Ramos (cell line): Measurements from ENCODE around the gene SPATS2.
"Not testable (repeated sequence)": the region's sequence is repeated elsewhere in the genome, so short reads cannot be mapped to it uniquely, and the experiment has no call there.

Source experiments
- in situ Hi-C: fragments of 300-500 bp; cut with MboI; formaldehyde crosslinking; loops from one replicate; pipeline ENCODE4 v1.14.3; 2022; ENCODE audit warnings: low sequenced_read_pairs; ENCODE audit not compliant: unreplicated experiment

Gene SPATS2

GRCh38 chr12:49388682-49389386 is 21.6 kb downstream of the SPATS2 start:
- in situ Hi-C loops = no loop called here

- in situ Hi-C loops = no loop called here
These were observed 22.1 kb downstream of the SPATS2 start for GRCh38 chr12:49389387-49389703.

- in situ Hi-C loops = no loop called here
These were observed 29.7 kb downstream of the SPATS2 start for GRCh38 chr12:49397000-49397399.

- in situ Hi-C loops = no loop called here
These were observed 33.0 kb downstream of the SPATS2 start for GRCh38 chr12:49400304-49400703.

- in situ Hi-C loops = no loop called here
These were observed 36.7 kb downstream of the SPATS2 start for GRCh38 chr12:49403971-49404450.

- in situ Hi-C loops = no loop called here
These were observed 37.7 kb downstream of the SPATS2 start for GRCh38 chr12:49404956-49405355.

GRCh38 chr12:49410818-49411217 is 43.6 kb downstream of the SPATS2 start:
- in situ Hi-C loops = no loop called here

GRCh38 chr12:49413010-49413409 is 45.7 kb downstream of the SPATS2 start:
- in situ Hi-C loops = no loop called here

GRCh38 chr12:49413796-49414195 is 46.5 kb downstream of the SPATS2 start:
- in situ Hi-C loops = no loop called here

GRCh38 chr12:49414364-49414763 is 47.1 kb downstream of the SPATS2 start:
- in situ Hi-C loops = no loop called here

GRCh38 chr12:49415521-49415970 is 48.3 kb downstream of the SPATS2 start:
- in situ Hi-C loops = no loop called here

- in situ Hi-C loops = no loop called here
These were observed 49.6 kb downstream of the SPATS2 start for GRCh38 chr12:49416892-49417291.

- in situ Hi-C loops = no loop called here
These were observed 50.3 kb downstream of the SPATS2 start for GRCh38 chr12:49417558-49417957.

GRCh38 chr12:49420556-49420955 is 53.3 kb downstream of the SPATS2 start:
- in situ Hi-C loops = no loop called here

- in situ Hi-C loops = no loop called here
These were observed 54.9 kb downstream of the SPATS2 start for GRCh38 chr12:49422114-49422513.

- in situ Hi-C loops = no loop called here
These were observed 61.5 kb downstream of the SPATS2 start for GRCh38 chr12:49428793-49429192.

GRCh38 chr12:49432616-49433015 is 65.4 kb downstream of the SPATS2 start:
- in situ Hi-C loops = no loop called here

GRCh38 chr12:49436799-49437198 is 69.5 kb downstream of the SPATS2 start:
- in situ Hi-C loops = not testable (repeated sequence)

- in situ Hi-C loops = no loop called here
These were observed 71.8 kb downstream of the SPATS2 start for GRCh38 chr12:49439042-49439441.

- in situ Hi-C loops = no loop called here
These were observed 72.8 kb downstream of the SPATS2 start for GRCh38 chr12:49440035-49440434.

GRCh38 chr12:49442915-49443314 is 75.7 kb downstream of the SPATS2 start:
- in situ Hi-C loops = no loop called here

- in situ Hi-C loops = no loop called here
These were observed 79.3 kb downstream of the SPATS2 start for GRCh38 chr12:49446571-49446970.
